ENCODE measurements around the gene ANO10. TPM values are rescaled to one million over a fixed set of nuclear protein-coding genes. Genes with fewer than 3 reads are reported as not detected.

The ANO10 gene
- total RNA-seq, 1 experiment from 2014 or later = 26.6 TPM

DNA sequence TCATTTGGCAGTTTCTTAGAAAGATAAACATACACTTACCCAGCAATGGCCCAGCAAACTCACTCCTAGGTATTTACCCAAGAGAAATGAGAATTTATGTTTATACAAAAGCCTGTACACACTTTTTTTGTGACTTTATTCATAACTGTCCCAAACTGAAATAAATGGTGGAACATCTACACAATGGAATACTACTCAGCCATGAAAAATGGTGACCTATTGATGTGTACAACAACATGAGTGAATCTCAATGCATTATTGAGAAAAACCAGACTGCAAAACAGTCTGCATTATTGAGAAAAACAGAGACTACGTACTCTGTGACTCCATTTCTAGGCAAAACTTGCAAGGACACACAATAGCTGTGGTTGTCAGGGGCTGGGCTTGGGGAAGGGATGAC is 298.3 kb downstream of the ANO10 start:
- Histone ChIP-seq H3K27me3 (ENCODE audit: control insufficient read depth, insufficient read depth, low read length) (no peaks in the 10 kb centered on the region), H3K4me1 (ENCODE audit: control insufficient read depth, insufficient read depth, low read length) (no peaks in the 10 kb centered on the region), H3K27ac (ENCODE audit: low read length) (no peak overlapping the region), H3K9me3 (ENCODE audit: control insufficient read depth, insufficient read depth, low read depth, low read length) (no peaks in the 10 kb centered on the region), H3K36me3 (ENCODE audit: control insufficient read depth, insufficient read depth, low read length) (no peaks in the 10 kb centered on the region), H3K4me3 (ENCODE audit: low read depth in 2 of 2, low read length in 2 of 2) (no peak overlapping the region)
- POLR2A ChIA-PET = no interaction called here
- intact Hi-C loops (cut with micrococcal nuclease; ENCODE audit: unreplicated experiment) (no loop called here), in situ Hi-C loops (cut with HindIII; ENCODE audit: low pct_unique_long_range_greater_than_20kb, low sequenced_read_pairs) (no loop called here)
- CTCF ChIA-PET = no interaction called here
- no TSS peak for BruUV-seq (replicated peaks)
- TF ChIP-seq, protein P1, sequence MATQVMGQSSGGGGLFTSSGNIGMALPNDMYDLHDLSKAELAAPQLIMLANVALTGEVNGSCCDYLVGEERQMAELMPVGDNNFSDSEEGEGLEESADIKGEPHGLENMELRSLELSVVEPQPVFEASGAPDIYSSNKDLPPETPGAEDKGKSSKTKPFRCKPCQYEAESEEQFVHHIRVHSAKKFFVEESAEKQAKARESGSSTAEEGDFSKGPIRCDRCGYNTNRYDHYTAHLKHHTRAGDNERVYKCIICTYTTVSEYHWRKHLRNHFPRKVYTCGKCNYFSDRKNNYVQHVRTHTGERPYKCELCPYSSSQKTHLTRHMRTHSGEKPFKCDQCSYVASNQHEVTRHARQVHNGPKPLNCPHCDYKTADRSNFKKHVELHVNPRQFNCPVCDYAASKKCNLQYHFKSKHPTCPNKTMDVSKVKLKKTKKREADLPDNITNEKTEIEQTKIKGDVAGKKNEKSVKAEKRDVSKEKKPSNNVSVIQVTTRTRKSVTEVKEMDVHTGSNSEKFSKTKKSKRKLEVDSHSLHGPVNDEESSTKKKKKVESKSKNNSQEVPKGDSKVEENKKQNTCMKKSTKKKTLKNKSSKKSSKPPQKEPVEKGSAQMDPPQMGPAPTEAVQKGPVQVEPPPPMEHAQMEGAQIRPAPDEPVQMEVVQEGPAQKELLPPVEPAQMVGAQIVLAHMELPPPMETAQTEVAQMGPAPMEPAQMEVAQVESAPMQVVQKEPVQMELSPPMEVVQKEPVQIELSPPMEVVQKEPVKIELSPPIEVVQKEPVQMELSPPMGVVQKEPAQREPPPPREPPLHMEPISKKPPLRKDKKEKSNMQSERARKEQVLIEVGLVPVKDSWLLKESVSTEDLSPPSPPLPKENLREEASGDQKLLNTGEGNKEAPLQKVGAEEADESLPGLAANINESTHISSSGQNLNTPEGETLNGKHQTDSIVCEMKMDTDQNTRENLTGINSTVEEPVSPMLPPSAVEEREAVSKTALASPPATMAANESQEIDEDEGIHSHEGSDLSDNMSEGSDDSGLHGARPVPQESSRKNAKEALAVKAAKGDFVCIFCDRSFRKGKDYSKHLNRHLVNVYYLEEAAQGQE (IDR thresholded peaks at IDR 0.05; ENCODE audit: insufficient read depth in 1 of 2, low read depth in 2 of 2, low read length in 1 of 2) = no peak
- TF ChIP-seq TCF7L2 (IDR thresholded peaks at IDR 0.05; ENCODE audit: low read depth, low read length) (no peak), SIN3A (IDR thresholded peaks at IDR 0.05; ENCODE audit: borderline replicate concordance, insufficient read depth, low read depth, low read length) (no peak), POLR2AphosphoS5 (IDR thresholded peaks at IDR 0.05; ENCODE audit: low read depth, low read length) (no peak)
- TF ChIP-seq, protein P2, sequence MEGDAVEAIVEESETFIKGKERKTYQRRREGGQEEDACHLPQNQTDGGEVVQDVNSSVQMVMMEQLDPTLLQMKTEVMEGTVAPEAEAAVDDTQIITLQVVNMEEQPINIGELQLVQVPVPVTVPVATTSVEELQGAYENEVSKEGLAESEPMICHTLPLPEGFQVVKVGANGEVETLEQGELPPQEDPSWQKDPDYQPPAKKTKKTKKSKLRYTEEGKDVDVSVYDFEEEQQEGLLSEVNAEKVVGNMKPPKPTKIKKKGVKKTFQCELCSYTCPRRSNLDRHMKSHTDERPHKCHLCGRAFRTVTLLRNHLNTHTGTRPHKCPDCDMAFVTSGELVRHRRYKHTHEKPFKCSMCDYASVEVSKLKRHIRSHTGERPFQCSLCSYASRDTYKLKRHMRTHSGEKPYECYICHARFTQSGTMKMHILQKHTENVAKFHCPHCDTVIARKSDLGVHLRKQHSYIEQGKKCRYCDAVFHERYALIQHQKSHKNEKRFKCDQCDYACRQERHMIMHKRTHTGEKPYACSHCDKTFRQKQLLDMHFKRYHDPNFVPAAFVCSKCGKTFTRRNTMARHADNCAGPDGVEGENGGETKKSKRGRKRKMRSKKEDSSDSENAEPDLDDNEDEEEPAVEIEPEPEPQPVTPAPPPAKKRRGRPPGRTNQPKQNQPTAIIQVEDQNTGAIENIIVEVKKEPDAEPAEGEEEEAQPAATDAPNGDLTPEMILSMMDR (IDR thresholded peaks at IDR 0.05) = no peak
- no peak for ATAC-seq
- DNase-seq (ENCODE audit: low read depth, low spot score) = no peak

DNA sequence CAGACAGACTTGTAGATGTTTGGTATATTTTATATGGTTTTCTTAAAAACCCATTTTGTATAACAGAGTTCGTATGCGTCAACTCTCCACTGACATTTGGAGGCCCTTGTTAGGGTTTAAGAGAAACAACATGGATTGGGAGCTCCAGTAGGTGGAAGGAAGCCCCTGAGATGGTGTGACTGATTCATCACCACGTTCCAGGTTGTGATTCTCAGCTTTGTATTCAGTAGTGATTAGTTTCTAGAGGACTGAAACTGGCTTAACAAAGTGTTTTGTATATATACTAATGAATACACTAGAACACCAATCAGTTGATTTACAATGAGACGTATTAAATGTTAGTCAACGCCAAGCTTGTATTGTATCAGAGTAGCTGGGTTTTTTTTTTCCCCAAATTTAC is 301.5 kb downstream of the ANO10 start:
- intact Hi-C loops (cut with micrococcal nuclease; ENCODE audit: unreplicated experiment) = no loop called here
- Histone ChIP-seq H3K36me3 (ENCODE audit: control insufficient read depth, insufficient read depth, low read length) (no peaks in the 10 kb centered on the region), H3K27me3 (ENCODE audit: control insufficient read depth, insufficient read depth, low read length) (no peaks in the 10 kb centered on the region), H3K27ac (ENCODE audit: low read length) (no peak overlapping the region), H3K4me1 (ENCODE audit: control insufficient read depth, insufficient read depth, low read length) (no peaks in the 10 kb centered on the region), H3K4me3 (ENCODE audit: low read depth in 2 of 2, low read length in 2 of 2) (no peak overlapping the region), H3K9me3 (ENCODE audit: control insufficient read depth, insufficient read depth, low read depth, low read length) (no peaks in the 10 kb centered on the region)
- no peak for ATAC-seq
- ChIA-PET POLR2A (no interaction called here), CTCF (interaction anchor here (0.6 kb wide), 1 partner anchor 18 kb away, joined by 3 read pairs; no protein-coding TSS in a partner anchor)
- TF ChIP-seq POLR2AphosphoS5 (IDR thresholded peaks at IDR 0.05; ENCODE audit: low read depth, low read length) (no peak), SIN3A (IDR thresholded peaks at IDR 0.05; ENCODE audit: borderline replicate concordance, insufficient read depth, low read depth, low read length) (no peak), TCF7L2 (IDR thresholded peaks at IDR 0.05; ENCODE audit: low read depth, low read length) (no peak)
- TF ChIP-seq, protein P2 (IDR thresholded peaks at IDR 0.05) = no peak
- TF ChIP-seq, protein P1 (IDR thresholded peaks at IDR 0.05; ENCODE audit: insufficient read depth in 1 of 2, low read depth in 2 of 2, low read length in 1 of 2) = no peak
- no peak for DNase-seq (ENCODE audit: low read depth, low spot score)
- in situ Hi-C loops (cut with HindIII; ENCODE audit: low pct_unique_long_range_greater_than_20kb, low sequenced_read_pairs) = no loop called here
- BruUV-seq (replicated peaks) = no TSS peak

All from Panc1 (cell line).